ENCODE results near the gene RNF121. TPM values are rescaled to one million over a fixed set of nuclear protein-coding genes. Genes with fewer than 3 reads are reported as not detected.

Gene RNF121
- total and polyA plus RNA-seq, 2 of the 4 experiments (the other 2 are of a cell fraction) = 43.4 to 88.7 TPM

GRCh38 chr11:72037554-72038311, 108.9 kb downstream of the RNF121 start:
- peaks cover 10% of the 10 kb centered on the region for H3K4me1 ChIP-seq (ENCODE audit: control insufficient read depth, insufficient read depth, low read length)
- H2AK9ac ChIP-seq (replicated peaks; ENCODE audit: low read depth, low read length, poor library complexity) = peak overlapping the region; percentile 69
- WGBS, 2 experiments (ENCODE audit: extremely low coverage in 2 of 2, insufficient read length in 1 of 2) = 40% methylated on average over 2 of the region's 4 CpGs; no CpG with 5 or more reads in 1 of the 2 experiments
- no peaks in the 10 kb centered on the region for H3K27me3 ChIP-seq (ENCODE audit: control insufficient read depth, insufficient read depth, low read length)
- POLR2A ChIA-PET (ENCODE audit: unreplicated experiment) = interaction anchor here (0.6 to 1.3 kb wide), 3 partner anchors 10 to 107 kb away, joined by 3 to 4 read pairs (median 4); no protein-coding TSS in a partner anchor
- peak overlapping the region in 1 of 2 experiments; percentile 37; a peak in 3 of 4 replicates for H4K8ac ChIP-seq (ENCODE audit: low read depth in 2 of 2, low read length in 2 of 2)
- H4K5ac ChIP-seq (ENCODE audit: low read depth, low read length) = no peak overlapping the region
- no peak overlapping the region for H3K4me3 ChIP-seq (ENCODE audit: insufficient read depth, low read depth, low read length)
- dilution Hi-C loops (cut with HindIII; ENCODE audit: low sequenced_read_pairs, unreplicated experiment) (no loop called here), intact Hi-C loops (cut with micrococcal nuclease) (no loop called here), in situ Hi-C loops (cut with MboI; ENCODE audit: low sequenced_read_pairs) (loop anchor here (5.0 kb wide), 1 partner anchor 40 kb away; no protein-coding TSS in a partner anchor)
- H3K4me2 ChIP-seq (ENCODE audit: low read depth, low read length) = peak overlapping the region; percentile 91
- no peak overlapping the region for H2AFZ ChIP-seq (replicated peaks; ENCODE audit: low read length, poor library complexity)
- H3K14ac ChIP-seq (replicated peaks; ENCODE audit: low read depth, low read length) = peak overlapping the region; percentile 92
- H3K9me3 ChIP-seq (ENCODE audit: control insufficient read depth, insufficient read depth, low read length) = no peaks in the 10 kb centered on the region
- H2BK20ac ChIP-seq (ENCODE audit: low read depth, low read length) = peak overlapping the region; percentile 57; the same call in 1 of the 2 replicates
- peak overlapping the region; percentile 20; the same call in 1 of the 2 replicates for H4K91ac ChIP-seq (ENCODE audit: insufficient read depth, low read depth, low read length)
- DNase-seq = no peak
- CTCF ChIA-PET = interaction anchor here (0.6 to 4.0 kb wide), 4 partner anchors 13 to 107 kb away, joined by 3 to 12 read pairs (median 3); no protein-coding TSS in a partner anchor
- H4K20me1 ChIP-seq (ENCODE audit: insufficient read depth, low read length) = peaks cover 36% of the 10 kb centered on the region
- H3K79me1 ChIP-seq (ENCODE audit: low read depth in 1 of 2, low read length in 2 of 2) = peaks cover 0 to 86% of the 10 kb centered on the region in 2 experiments
- peak overlapping the region; percentile 77 for H2BK5ac ChIP-seq (ENCODE audit: low read depth, low read length, poor library complexity, severe bottlenecking)
- 0 out of 2 replicates have a peak overlapping the region, but pooled peaks have one; percentile 20 for H2AK5ac ChIP-seq (ENCODE audit: low read depth, low read length)
- no peak for ATAC-seq (ENCODE audit: low read depth)
- H3K23ac ChIP-seq (ENCODE audit: low read depth, low read length) = peak overlapping the region; percentile 91
- BruUV-seq (replicated peaks) = no TSS peak
- H3K27ac ChIP-seq (ENCODE audit: insufficient read depth, low read length) = peak overlapping the region; percentile 46; the same call in 1 of the 2 replicates
- 0 out of 2 replicates have a peak overlapping the region, but pooled peaks have one; percentile 68 for H2BK120ac ChIP-seq (ENCODE audit: low read depth, low read length)
- peak overlapping the region; percentile 56; the same call in 1 of the 2 replicates for H3K56ac ChIP-seq (ENCODE audit: extremely low read depth, insufficient read depth, low read length)
- peak overlapping the region; percentile 24; the same call in 1 of the 2 replicates for H3K18ac ChIP-seq (ENCODE audit: low read depth, low read length)
- peaks cover 14% of the 10 kb centered on the region for H3K9me1 ChIP-seq (ENCODE audit: insufficient read depth, low read length)
- H2BK15ac ChIP-seq (ENCODE audit: low read depth, low read length) = 0 out of 3 replicates have a peak overlapping the region, but pooled peaks have one; percentile 6
- peak overlapping the region; percentile 62 for H3K9ac ChIP-seq (ENCODE audit: low read depth, low read length)
- peaks cover 16% of the 10 kb centered on the region for H3K36me3 ChIP-seq (ENCODE audit: control insufficient read depth, insufficient read depth, low read length)
- peak overlapping the region; percentile 85 for H3K4ac ChIP-seq (ENCODE audit: low read depth, low read length)
- TF ChIP-seq RCOR1 (IDR thresholded peaks at IDR 0.05; ENCODE audit: insufficient replicate concordance, low read length) (no peak), SMC3 (IDR thresholded peaks at IDR 0.05; ENCODE audit: low read depth, low read length) (no peak), ELK1 (IDR thresholded peaks at IDR 0.05; ENCODE audit: borderline replicate concordance, low read depth, low read length) (no peak), NFE2L2 (IDR thresholded peaks at IDR 0.05; ENCODE audit: low read depth, low read length) (no peak), CHD1 (IDR thresholded peaks at IDR 0.05; ENCODE audit: low read depth, low read length) (no peak), BHLHE40 (IDR thresholded peaks at IDR 0.05; ENCODE audit: low read depth, low read length) (no peak), POLR2A (IDR thresholded peaks at IDR 0.05; ENCODE audit: low read depth, low read length) (no peak), RFX5 (IDR thresholded peaks at IDR 0.05; ENCODE audit: low read depth, low read length) (no peak), MXI1 (IDR thresholded peaks at IDR 0.05; ENCODE audit: borderline replicate concordance, low read depth, low read length) (no peak), CEBPB (IDR thresholded peaks at IDR 0.05; ENCODE audit: low read depth, low read length) (no peak), FOS (IDR thresholded peaks at IDR 0.05; ENCODE audit: low read depth, low read length) (no peak)
- TF ChIP-seq, protein P1, sequence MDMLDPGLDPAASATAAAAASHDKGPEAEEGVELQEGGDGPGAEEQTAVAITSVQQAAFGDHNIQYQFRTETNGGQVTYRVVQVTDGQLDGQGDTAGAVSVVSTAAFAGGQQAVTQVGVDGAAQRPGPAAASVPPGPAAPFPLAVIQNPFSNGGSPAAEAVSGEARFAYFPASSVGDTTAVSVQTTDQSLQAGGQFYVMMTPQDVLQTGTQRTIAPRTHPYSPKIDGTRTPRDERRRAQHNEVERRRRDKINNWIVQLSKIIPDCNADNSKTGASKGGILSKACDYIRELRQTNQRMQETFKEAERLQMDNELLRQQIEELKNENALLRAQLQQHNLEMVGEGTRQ (IDR thresholded peaks at IDR 0.05; ENCODE audit: low read depth, low read length) = no peak
- TF ChIP-seq, protein P2, sequence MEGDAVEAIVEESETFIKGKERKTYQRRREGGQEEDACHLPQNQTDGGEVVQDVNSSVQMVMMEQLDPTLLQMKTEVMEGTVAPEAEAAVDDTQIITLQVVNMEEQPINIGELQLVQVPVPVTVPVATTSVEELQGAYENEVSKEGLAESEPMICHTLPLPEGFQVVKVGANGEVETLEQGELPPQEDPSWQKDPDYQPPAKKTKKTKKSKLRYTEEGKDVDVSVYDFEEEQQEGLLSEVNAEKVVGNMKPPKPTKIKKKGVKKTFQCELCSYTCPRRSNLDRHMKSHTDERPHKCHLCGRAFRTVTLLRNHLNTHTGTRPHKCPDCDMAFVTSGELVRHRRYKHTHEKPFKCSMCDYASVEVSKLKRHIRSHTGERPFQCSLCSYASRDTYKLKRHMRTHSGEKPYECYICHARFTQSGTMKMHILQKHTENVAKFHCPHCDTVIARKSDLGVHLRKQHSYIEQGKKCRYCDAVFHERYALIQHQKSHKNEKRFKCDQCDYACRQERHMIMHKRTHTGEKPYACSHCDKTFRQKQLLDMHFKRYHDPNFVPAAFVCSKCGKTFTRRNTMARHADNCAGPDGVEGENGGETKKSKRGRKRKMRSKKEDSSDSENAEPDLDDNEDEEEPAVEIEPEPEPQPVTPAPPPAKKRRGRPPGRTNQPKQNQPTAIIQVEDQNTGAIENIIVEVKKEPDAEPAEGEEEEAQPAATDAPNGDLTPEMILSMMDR (conservative IDR thresholded peaks at IDR 0.05; ENCODE audit: low read depth, low read length) = no peak
